ENCODE results near the gene HNRNPUL1. TPM values are rescaled to one million over a fixed set of nuclear protein-coding genes. Genes with fewer than 3 reads are reported as not detected.

HNRNPUL1 gene
- total RNA-seq: 117 and 139 TPM in 2 replicates

DNA sequence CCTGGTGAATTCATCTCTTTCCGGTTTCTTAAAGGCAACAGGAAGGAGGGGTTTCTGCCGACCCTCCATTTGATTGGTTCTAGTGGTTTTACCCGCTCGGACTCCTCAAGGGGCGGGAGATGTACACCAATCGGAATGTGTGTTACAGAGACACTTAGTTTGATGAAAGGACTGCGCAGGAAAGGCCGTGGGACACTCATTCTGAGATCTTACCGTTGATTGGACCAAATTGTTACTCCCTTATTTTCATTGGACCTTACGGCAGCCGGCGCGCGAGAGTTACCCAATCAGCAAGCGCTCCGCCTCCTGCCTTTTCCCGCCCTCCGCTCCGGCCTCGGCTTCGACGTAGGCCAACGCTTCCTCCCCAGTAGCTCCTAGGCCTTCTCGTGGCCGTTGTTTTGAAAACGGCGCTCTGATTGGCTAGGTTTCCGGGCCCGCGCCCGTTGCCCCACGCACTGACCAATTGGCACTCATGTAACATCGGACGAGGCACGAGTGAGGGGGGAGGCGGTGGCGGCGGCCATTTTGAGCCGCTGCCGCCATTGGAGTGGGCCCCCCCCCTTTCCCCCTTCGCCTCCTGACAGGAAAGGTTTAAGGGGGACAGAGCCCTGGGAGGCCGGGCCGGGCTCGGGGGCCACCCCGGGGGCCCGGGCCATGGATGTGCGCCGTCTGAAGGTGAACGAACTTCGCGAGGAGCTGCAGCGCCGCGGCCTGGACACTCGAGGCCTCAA, at the start of gene HNRNPUL1:
TSS of gene HNRNPUL1 (plus strand) at position 523 of the 731 bp plus-strand sequence. CDS start at position 655, 132 bp downstream.

DNA sequence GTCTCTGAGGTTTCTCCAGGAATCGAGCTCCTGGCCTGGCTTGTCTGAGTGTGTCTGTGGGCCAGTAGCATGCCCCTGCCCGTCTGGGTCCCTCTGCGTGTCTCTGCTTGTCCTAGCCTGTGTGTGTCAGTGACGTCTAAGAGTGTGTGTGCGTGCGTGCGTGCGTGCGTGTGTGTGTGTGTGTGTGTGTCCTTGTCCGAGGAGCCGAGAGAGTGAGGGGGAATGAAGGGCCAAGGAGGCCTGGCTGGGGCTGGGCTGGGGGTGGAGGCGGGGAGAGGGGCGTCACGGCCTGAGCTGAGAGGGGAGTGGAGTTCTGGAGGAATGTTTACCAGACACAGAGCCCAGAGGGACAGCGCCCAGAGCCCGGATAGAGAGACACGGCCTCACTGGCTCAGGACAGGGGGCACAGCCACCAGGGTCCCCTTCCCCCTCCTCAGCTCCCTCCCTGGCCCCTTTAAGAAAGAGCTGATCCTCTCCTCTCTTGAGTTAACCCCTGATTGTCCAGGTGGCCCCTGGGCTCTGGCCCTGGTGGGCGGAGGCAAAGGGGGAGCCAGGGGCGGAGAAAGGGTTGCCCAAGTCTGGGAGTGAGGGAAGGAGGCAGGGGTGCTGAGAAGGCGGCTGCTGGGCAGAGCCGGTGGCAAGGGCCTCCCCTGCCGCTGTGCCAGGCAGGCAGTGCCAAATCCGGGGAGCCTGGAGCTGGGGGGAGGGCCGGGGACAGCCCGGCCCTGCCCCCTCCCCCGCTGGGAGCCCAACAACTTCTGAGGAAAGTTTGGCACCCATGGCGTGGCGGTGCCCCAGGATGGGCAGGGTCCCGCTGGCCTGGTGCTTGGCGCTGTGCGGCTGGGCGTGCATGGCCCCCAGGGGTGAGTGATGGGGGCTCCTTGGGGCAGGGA, 45.3 kb upstream of the HNRNPUL1 start, which contains the start of gene AXL:
TSS of gene AXL (plus strand) at position 609 of the 893 bp plus-strand sequence. CDS start at position 779, 170 bp downstream.

DNA sequence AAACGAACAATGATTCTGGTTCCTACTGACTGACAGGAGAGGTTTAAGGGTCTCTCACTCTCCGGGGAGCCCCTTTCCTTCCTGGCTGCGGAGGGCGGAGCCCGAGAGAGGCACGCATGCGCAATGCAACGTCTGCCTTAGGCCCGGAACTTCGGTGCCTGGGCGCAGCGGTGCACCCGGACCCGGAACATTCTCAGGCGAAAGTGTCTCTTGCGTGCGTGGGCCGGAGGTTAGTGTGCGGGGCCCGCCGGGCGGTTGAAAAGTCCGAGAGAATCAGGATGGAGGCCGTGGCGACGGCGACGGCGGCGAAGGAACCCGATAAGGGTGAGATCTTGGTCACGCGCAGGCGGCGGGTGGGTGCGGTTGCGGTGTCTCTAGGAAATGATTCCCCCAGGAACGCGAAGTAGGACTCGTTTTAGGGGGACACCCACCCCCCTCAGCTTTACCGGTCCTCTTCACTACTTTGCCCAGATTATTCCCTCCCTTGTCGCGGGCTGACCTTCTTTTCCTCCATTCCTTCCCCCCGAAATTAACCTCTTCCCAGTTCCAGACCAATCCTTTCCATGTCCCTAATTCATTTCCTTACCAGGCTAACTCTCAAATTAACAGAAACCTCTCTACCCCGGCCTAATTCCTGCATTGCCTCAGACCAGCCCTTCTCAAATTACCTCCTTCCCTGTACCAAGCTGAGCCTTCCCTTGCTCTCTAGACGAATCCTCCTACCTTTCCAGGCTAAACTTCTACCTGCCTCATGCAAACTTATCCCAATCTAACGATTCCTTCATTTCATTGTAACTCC, 46.1 kb downstream of the HNRNPUL1 start, which contains the start of gene CCDC97:
TSS of gene CCDC97 (plus strand) at position 140 of the 799 bp plus-strand sequence. CDS start at position 279, 139 bp downstream.

DNA sequence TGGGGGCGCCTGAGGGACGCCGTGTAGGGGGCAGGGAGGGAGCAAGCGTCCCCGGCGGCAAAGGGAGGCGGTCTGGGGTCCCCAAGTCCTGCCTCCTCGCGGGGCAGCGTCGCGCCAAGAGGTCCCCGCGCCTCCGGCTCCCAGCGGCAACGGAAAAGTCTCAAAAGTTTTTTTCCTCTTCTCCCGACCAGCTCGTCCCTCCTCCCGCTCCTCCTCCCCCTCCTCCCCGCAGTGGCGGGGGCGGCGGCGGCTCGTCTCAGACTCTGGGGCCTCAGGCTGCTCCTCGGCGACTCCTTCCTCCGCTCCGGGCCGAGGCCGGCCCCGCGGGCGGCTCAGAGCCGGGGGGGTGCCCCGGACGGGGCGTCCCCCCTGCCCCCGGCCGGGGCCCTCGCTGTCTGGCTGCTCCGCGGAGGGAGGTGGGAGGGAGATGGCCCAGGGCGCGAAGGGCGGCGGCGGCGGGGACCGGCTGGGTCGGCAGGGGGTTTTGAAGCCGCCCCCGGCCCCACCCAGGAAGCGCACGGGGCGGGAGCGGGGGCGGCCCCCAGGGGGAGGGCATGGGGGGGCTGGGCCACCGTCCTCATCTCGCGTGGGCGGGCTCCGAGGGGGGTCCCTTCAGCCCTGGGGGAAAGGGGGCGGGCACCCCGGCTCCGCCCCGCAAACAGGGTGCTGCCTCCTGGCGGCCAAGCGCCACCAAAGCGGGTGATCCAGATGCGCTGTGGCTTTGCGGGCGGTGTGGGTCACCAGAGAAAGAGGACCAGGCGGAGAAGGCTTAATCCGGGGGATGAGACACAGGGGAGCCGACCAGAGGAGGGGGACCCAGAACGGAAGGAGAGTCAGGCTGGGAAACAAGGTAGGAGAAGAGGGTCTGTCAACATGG, 89.5 kb downstream of the HNRNPUL1 start, which contains the start of gene TGFB1:
TSS of gene TGFB1 (minus strand) at position 457 of the 877 bp plus-strand sequence. CDS start 878 bp downstream, outside the sequence.

Other genes with a start within 250 kb of the HNRNPUL1 start
- not detected in 2 replicates for gene CYP2A13, start 175.9 kb upstream of the HNRNPUL1 start, total RNA-seq
- gene CYP2F1, start 149.9 kb upstream of the HNRNPUL1 start, total RNA-seq: 0.07 TPM in 1 of 2 replicates, not detected in the other
- 24.9 and 26.9 TPM in 2 replicates for gene CYP2S1, start 71.2 kb upstream of the HNRNPUL1 start, total RNA-seq
- gene AXL, start 45.1 kb upstream of the HNRNPUL1 start, total RNA-seq: 73.9 and 87.1 TPM in 2 replicates
- gene CCDC97, start 45.8 kb downstream of the HNRNPUL1 start, total RNA-seq: 12.1 and 15.2 TPM in 2 replicates
- gene TGFB1, start 89.5 kb downstream of the HNRNPUL1 start, total RNA-seq: 22.7 and 29.6 TPM in 2 replicates
- 3.0 and 3.4 TPM in 2 replicates for gene B9D2, start 99.8 kb downstream of the HNRNPUL1 start, total RNA-seq
- gene TMEM91, start 112.2 kb downstream of the HNRNPUL1 start, total RNA-seq: 3.9 and 6.8 TPM in 2 replicates
- gene EXOSC5, start 133.0 kb downstream of the HNRNPUL1 start, total RNA-seq: 25.2 and 29.5 TPM in 2 replicates
- 32.9 and 52.9 TPM in 2 replicates for gene BCKDHA, start 133.4 kb downstream of the HNRNPUL1 start, total RNA-seq
- 5.9 and 7.5 TPM in 2 replicates for gene B3GNT8, start 163.0 kb downstream of the HNRNPUL1 start, total RNA-seq
- gene DMAC2, start 175.5 kb downstream of the HNRNPUL1 start, total RNA-seq: 46.4 and 48.8 TPM in 2 replicates
- gene ERICH4, start 178.8 kb downstream of the HNRNPUL1 start, total RNA-seq: not detected in 2 replicates